HG03432 (cell line): ENCODE results near the gene ATP13A5.
A peak's percentile ranks its signal among the peaks of the same experiment; 100 is the strongest.

Experiments
- ATAC-seq: cut with Tn5 transposase; IDR thresholded peaks from one replicate; pipeline ENCODE4 v1.9.1; 2021; ENCODE audit warnings: mild to moderate bottlenecking, moderate library complexity; ENCODE audit not compliant: unreplicated experiment

ATP13A5 gene

GRCh38 chr3:193347521-193348501 is 30.7 kb downstream of the ATP13A5 start:
- peak; percentile 91 for ATAC-seq

DNA sequence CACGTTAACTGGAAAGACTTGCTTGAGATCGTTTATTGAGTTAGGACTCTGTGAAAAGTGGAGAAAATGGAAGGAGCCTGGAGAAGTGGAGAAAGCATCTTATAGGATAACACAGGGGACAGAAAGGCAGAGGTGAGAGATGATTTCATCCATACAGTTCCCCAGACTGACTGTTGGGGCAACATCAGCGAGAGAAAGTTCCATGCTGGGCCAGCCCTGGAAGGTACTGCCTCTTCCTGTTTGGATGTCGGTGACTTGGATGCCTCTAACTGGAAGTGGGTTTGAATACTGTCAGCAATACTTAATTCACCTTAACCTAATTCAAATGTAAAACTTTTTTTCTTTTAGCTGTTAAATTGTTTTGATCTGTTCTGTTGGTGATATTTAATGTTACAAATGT is 32.3 kb downstream of the ATP13A5 start:
- ATAC-seq: no peak

DNA sequence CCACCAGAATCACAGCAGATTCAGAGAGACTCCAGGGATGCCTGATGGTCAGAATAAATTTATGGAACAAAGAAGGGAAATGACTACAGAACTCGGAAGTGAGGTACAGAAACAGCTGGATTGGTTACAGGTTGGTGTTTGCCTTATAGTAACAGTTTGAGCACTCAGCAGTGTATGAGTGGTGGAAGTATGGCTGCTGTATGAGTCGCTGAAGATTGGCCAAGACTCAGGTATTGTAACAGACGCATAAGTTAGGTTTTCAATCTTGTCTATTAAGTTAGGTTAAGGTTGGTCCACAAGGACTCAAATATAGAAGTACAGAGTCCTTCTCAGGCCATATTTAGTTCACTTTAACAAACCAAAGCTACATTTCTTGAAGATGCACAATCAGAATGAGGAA is 33.1 kb downstream of the ATP13A5 start:
- no peak for ATAC-seq

DNA sequence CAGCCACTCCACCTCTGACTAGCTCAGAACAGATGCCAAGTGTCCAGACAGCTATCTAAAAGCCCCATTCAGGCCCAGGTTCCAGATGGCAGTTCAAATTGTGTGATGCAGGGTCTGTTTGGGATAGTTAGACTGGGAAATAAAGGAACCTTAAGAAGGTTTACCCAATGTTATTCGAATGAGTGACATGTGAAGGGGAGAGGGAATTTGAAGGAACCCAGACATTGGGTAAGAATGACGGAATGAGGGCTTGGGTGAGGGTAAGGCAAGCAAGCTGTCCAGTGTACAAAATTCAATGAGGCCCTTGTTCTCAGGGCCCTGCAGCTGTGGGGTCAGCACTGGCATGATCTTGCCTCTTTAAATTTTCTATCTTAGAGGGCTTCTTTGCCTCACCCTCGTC is 34.1 kb downstream of the ATP13A5 start:
- ATAC-seq: no peak

GRCh38 chr3:193343726-193344222 is 34.8 kb downstream of the ATP13A5 start:
- no peak for ATAC-seq

GRCh38 chr3:193342551-193342950 is 36.0 kb downstream of the ATP13A5 start:
- ATAC-seq: no peak

GRCh38 chr3:193335031-193335430 is 43.5 kb downstream of the ATP13A5 start:
- ATAC-seq: no peak

DNA sequence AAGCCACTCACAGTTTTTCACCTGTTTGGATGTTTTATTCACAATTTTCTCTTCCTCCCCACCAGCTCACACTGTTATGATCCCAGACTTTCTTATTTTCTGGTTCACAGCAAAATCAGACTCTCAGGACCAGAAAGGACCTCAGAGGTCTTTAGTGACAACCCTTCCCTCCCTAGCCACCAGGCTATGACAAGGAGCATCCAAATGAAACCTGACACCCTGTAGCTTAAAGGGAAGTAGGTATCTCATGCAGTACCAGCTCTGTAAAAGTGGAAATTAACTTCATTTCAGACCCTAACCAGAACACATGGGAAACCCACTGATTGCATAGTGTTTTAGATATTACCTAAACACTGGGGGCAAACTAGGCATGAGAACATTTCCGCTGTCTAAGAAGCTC is 45.3 kb downstream of the ATP13A5 start:
- ATAC-seq: no peak

DNA sequence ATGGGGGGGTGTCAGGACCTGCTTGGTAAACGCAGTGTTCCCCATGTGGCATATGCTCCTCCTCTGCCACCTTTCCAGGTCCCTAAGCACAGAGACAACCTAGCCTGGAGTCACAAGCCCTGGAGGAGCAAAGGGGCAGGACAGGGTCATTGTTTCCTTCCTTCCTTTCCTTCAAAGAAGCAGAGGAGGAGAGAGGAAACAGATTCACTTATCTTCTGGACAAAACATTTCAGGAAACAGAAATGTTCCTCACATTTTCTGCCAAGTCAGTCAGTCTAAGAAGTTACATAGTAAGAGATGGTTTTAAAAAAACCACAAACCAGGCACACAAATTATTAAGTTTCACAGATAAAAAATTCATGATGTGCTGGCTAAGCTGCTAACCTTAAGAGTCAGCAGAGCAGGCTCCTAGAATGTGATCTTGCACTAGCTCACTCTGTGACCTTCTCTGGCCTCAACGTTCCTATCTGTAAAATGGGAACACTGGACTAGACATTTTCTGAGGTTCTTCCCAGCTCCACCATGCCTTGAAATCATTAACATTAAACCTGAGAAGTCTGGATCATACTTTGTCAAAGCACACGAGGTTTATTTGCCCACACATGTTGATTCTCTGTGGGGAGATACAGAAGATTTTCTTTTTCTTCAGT is 47.9 kb downstream of the ATP13A5 start:
- no peak for ATAC-seq

DNA sequence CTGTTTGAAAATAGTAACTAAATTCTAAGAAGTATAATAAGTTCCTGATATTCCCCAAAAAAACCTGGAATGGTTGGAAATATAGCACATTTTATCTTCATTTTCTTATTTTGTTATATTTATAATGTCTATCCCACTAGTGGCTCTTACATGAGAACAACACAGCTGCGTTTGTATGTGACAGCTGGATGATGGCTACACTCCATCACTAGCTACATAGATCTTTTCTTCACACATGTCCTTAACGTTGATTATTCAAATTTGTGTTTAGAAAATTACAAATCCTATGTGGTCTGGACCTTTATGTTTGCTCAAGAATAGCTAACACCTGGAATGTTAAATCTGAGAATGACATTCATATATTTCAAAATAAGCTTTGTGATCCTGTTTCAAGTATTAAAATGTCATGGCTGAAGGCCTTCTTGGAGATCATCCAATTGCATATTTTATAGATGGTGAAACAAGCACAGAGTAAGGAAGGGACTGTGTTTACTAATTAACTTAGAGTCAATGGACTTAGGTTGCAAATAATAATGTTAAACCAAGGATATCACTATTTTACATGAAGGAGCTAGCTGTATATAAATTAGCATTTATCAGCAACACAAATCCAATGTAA is 60.8 kb downstream of the ATP13A5 start:
- no peak for ATAC-seq

DNA sequence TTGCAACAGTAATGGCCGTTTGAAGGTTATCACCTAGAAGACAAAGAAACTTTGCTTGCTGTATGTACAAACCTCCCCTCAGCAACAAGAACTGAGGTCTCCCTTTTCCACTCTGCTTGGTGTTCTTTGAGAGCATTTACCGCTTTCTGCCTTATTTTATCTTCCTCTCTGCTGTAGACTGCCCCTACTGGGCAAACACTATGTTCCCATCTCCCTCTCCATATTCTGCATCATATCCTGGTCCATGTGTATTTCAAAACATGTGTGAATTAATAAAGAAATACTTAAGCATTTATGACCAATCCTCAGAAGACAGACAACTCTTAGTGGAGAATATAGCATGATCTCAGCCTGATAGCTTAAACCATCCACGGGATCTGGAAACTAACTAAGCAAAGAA is 64.4 kb downstream of the ATP13A5 start:
- no peak for ATAC-seq

DNA sequence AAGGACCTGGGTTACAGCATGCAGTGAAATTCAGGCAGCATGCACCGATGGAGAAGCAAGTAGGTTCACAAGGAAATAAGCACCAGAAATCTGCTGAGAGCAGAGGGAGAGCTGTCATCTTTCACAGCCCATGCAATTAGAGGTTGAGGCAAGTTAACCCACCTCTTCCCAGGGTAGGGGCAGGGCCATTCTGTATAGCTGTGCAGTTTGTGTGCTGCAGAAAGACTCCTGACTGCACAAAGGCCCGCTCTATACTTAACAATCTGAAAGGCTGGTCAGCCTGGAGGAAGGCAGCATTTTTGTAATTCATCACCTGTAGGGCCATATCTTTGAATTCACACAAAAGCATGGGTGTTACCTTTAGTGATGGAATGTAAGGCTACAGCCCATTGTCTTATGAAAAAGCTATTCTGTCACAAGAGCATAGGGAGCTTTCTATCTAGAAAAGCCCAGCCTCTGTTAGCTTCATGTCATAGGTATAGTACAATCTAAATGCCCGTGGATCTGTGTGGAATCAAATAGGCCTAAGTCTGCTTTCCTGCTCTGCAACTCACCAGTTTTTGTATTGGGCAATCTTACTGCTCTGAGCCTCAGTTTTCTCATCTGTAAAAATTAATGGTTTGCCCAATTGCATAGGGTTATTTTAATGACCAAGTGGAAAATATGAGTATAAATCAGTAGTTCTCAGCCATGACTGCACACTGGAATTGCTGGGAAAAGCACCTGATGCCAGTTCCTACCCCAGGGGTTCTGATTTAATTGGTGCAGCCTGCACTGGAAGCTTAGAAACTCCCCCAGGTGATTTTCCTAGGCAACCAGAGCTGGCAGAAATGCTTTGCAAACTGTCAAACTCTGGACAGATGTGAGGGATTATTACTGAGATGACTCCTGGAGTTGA is 65.2 kb downstream of the ATP13A5 start:
- no peak for ATAC-seq

DNA sequence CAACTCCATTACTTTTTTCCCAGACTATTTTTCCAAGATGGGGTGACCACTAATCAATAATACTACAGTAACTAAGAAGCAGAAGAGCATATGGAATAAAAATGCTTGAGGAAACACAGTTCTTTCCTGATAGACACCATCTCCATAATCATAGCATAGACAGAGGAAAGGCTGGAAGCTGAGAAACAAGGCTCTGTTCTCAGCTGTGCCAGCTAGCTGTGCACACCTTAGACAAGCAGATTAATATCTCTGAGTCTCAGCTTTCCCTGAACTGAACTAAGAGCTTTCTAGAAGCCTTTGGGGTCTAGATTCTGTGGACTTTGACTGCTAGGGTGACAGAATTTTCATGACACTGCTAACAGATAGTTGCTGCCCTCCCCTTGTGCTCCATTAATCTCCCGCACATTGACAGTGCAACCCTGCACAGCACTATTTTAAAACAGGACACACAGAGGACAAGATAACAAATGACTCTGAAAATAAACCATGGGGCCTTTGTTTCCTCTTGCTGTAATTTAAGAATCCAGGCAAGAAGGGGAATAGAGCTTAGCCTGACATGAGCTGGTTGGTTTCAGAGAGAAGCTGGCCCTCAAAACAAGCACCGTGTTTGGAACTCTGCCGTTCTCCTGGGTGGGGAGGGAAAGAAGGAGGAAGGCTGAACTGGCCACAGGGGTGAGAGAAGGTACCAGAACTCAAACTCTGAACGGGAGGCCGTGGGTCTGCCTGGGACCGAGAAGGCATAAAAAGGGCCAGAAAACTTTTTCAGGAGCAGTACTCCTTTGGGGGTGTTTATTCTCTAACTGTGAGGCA is 67.4 kb downstream of the ATP13A5 start:
- no peak for ATAC-seq

DNA sequence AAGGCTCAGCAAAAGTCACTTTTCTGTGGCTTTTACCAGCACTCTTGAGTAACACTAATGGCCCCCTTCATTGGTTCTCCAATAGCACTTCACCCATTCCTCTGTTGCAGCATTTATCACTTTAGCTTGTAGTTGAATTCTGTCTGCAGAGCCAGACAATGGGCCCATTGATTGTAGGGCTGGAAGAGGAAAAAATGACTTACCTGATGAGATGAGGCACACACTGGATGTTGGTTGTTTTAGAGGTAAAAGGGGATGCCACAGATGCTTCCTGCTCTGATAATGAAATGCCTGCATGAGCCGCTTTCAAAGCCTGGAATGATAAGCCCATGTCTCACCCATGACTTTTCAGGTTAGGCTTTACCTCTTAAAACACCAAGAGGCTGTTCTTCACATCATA is 73.2 kb downstream of the ATP13A5 start:
- no peak for ATAC-seq

- no peak for ATAC-seq
Measured at GRCh38 chr3:193301433-193301832, 77.1 kb downstream of the ATP13A5 start.

- ATAC-seq: no peak
Measured at GRCh38 chr3:193297421-193297820, 81.1 kb downstream of the ATP13A5 start.

DNA sequence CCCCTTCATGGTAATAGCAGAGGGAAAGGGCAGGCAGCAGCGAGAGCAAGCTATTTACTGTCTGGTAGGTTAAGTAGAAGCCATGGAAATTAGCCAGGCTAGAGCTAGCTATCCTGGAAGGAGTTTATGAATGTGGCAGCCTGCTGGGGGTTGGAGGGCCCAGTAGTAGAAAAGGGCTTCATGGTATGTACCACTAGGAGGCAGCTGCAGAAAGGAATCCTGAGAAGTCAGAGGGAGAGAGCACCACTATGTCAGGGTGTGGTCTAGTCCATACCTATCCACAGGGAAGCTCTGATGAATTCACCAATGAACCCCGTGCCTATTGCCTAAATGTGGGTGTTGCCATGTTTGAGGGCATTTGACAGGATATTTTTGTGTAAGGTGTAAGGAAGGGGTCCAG is 82.6 kb downstream of the ATP13A5 start:
- ATAC-seq: no peak

DNA sequence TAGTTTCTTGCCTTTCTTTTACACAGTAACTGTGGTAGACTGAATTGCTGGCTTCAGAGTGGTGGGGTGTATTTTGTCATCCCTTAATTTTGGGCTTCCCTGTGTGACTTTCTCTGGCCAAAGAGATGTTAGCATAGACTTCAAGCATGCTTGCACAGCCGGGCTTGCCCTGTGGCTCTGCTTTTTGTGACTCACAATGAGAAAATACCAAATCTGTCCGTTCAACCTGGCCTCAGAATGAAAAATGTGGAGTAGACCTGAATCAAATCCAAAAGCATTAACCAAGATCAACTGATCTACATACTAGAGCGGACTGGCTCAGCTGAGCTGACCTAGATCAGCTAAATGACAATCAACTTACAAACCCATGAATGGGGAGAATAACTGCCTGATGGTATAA is 86.2 kb downstream of the ATP13A5 start:
- ATAC-seq: no peak

GRCh38 chr3:193271101-193271840 is 107.3 kb downstream of the ATP13A5 start:
- ATAC-seq: no peak
